HG03520 (cell line): ENCODE data around the gene ASIC2.

Source experiments
- ATAC-seq: cut with Tn5 transposase; IDR thresholded peaks from one replicate; pipeline ENCODE4 v1.9.1; 2021; ENCODE audit warnings: mild to moderate bottlenecking, moderate library complexity; ENCODE audit not compliant: unreplicated experiment

The ASIC2 gene

DNA sequence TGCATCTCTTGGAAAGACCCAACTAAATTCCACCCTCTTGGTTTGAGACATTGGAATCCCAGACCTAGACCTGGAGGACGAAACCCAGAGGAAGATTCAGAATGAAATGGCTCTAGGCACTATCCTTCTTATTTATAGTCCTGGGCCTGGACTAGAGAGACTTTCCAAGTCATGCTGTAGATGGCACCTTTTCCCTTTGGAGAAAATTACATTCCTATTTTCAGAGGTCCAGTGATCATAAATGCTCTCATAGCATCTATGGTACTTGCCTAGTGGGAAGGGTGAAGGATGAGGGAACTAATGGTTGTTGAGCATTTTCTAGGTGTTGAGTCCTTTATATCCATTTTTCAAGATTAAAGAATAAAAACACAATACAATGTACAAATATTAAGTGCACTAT, 264.3 kb downstream of the ASIC2 start:
- ATAC-seq = no peak

DNA sequence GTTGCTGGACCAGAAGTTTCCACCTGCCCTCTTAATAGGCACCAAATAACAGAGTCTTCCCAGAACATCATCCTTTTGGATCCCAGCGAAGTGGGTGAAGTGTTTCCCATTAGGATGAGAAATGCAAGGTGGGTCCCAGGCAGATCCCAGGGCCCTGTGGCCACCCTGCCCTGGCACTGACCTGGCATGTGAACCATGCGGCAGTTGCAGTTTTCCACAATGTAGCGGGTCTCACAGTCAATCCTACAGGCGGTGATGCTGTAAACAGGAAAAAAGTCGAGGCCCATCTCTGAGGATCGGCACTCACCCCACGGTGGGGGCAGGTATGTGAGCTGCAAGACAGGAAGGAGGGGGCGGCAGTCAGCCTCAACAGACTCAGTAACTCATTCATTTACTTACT, 265.0 kb downstream of the ASIC2 start:
- ATAC-seq = no peak

DNA sequence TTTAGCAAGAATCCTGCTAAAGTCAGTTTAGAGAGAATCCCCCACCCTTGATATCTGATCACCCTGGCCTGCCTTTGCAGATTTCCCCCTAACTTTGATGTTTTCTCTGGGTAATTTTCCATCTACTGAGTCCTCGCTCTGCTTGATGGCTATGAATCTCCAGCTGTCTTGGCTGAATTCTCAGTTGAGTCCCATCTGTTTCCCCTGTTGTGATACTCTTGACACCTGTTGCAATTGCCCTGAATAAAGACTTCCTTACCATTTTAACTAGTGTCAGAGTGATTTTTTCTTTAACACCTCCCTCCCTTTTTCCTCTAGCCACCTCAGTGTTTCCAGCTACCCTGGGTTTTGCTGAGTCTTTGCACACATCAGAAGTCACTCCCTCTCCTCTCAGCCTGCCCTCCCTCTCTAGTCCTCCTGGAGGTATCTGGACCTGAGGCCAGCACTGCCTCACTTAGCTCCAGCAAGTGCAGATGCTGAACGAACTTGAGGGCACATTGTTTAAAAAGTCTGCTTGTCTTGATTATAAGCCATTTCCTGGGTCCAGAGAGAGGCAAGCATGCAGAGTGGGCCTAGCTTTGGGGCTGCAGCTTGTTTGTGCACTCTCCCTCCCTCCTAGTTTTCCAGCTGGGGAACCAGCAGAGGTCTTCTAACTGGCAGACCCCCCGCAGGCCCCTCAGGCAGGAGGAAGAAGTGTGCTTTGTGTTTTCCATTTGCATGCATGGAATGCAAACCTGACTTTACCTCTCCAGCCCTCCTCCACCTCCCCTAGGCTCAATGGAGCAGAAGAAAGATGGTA, 268.2 kb downstream of the ASIC2 start:
- no peak for ATAC-seq

DNA sequence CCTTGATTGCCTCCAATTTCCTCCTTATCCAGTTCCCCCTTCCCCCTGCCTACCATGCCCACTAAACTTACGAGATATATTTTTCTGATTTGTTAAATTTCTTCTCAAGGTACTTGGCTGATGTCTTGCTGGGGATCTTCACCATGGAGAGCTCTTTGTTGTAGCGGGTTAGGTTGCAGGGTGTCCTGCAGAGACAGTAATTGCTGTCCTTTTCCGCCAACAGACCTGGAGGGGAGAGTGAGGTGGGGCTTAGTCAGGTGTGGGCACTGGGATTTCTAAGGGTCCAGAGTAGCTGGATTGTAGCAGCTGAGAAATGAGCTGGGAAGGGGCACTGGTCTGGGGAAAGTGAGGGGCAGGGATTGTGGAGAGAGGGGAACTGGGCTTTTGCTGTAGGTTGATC, 269.3 kb downstream of the ASIC2 start:
- ATAC-seq = no peak

DNA sequence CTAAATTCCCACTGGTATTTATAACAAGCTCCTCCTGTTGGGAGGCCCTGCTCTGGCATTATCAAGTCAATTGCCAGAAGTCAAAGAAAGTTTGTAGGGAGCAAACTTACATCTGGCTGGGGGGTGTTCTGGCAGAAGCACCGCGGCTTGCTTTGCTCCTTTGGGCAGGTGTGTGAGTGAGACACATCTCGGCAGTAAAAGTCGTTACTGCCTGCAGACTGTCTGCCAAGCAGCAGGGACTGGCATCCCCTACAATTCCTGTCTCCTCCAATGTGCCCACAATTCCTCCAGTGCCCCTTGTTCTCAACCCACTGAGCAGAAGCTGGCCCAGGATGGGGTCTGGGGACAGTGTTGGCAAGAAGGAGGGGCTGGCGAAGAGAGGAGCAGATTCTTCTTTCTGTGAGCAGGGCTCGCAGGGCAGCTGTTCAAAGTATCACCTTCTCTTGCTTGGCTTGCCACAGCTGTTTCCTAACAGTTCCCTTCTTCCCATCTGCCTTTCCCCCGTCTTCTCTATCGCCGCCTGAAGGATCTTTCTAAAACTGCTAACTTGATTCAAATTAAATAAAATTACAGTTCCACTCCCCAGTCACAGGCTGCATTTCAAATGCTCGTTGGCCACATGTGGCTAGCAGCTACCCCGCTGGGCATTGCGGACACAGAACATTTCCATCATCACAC, 271.2 kb downstream of the ASIC2 start:
- ATAC-seq = no peak

DNA sequence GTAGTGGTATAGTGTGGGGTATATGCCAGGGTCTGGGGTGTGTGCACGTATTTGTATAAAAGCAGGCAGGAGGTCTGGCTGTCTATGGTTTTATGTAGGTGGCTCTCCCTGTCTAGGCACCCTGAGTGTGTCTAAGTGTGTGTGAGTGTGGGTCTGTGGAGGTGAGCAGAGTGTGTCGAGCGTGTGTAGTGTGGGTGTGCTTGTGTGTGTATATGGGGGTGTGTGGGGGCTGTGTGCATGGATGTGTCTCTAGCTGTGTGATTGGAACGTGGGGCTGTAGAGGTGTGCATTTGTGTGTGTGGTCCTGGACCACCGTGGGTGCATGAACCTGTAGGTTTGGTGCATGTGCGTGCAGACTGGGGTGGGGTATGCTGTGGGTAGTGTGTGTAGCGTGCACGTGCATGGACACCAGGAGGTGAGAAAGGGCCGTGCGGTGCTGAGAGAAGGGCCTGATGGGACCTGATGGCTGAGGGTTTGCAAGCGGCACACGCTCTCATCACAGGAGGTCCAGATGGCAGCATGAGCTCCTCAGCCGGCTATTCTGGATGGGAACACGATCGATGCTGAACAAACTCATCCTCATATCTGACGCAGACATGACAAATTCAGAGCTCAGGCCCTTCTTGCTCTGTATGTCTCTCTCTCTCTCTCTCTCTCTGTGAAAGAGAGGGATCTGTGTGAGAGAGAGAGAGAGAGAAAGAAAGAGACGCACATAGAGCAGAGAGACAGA, 273.8 kb downstream of the ASIC2 start:
- ATAC-seq = no peak

DNA sequence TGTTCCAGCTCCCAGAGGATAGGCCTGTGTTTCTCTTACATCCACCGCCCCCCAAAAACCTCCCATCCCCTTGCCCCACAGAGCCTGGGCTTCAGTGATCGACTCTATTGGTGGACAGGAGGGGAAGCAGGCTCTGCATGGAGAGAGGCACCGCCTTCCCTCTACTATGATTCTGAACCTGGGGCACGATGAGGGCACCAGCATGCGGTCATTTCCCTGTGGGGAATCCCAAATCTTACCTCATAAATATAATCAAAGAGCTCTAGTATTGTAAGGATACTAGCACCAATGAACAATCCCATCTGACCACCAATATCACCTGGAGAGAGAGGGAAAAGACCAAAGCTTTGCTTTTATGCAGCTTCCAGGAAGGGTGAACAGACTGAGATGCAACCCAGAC, 275.7 kb downstream of the ASIC2 start:
- no peak for ATAC-seq

DNA sequence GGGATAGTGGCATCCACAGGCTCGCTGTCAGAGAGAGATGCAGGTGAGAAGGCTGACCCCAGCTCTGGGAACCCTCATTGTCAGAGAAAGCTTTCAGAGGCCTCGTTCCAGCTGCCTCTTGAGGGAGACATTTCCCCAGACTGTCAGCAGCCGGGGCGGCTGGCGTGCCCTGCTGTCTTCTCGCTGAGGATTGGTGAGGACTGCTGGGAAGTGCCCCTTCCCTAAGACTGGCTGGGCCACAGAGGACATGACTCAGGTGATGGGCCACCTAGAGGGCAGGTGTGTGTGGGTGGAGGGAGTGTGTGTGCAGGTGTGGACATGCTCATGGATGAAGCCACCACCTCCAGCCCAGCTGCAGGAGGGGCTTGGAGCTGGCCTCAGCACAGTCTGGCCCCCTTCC, 276.2 kb downstream of the ASIC2 start:
- ATAC-seq = no peak

DNA sequence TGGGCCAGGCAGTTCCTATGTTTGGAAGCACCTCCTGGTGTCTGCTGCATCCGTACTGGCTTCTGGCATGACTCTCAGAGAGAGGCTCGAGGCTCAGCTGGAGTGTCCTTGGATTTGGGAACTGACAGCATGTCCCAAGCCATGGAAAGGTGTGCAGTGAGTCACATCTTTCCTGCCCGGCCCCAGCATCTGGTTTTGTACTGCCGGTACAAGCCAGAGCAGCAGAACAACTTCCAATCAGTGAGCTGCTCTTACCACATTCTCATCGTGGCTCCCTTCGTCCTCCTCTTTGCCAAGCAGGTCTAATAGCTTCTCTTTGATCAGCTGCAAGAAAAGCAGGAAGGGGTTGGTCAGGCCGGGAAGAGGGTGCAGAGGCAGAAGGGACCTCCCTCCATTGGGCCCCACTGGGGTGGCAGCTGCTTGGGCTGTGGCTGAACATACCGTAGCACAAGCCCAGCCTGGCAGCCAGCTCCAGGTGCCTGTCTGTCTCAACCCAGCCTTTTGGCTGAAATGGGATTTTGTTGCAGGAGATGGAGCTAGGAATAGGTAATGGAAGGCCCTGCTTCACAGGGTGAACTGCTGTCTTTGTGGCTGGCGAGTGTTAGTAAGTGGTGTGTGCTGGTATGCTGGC, 277.3 kb downstream of the ASIC2 start:
- no peak for ATAC-seq

DNA sequence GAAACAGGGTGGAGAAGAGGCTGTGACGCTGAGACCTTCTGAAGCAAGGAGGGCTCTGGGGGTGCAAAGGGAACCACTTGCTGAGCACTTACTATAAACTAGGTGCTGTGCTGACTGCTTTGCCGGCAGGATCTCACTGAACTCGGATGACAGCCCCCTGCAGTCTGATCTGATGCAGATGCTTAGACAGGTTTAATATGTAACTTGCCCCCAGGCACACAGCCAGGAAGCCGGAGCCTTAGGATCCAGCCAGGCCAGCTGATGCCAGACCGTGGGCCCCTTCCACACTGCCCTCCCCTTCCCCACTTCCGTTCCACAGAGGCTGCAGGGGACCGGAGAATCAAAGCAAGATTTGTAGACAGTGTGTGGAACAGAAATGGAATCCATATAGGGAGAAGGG, 278.3 kb downstream of the ASIC2 start:
- no peak for ATAC-seq

DNA sequence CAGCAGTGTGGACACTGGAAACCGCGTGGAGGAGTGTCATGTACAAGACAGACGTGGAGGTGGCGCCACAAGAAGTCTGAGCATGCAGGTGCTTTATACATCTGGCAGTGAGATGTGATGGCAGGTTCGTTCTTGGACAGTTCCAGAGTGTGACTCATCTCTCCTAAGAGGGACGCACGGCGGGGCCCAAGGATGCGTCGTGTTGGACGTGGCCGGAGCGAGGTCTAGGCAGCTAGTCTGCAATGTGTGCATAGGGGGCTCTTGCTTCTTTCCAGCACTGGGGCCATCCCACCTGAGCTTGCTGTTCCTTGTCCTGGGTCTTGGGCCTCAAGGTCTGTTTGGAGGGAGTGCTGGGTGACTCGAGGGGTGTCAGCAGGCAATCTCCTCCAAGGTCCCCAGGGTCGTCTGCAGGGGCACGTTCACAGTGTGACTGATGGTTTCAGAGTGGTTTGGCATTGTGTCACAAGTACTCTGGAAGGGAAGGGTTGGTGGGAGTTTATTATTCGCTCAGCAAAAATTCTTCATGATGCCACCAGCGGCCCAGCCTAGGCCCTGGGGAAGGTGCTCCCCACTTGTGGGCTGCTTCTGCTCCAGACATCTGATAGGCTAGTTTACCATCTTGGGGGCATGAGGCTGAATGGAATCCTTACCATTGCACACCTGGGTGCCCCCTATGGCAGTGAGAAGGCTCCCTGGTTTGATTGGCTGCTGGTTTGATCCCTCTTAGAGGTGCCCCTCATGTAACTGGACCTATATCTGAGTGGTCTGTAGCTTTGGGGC, 279.3 kb downstream of the ASIC2 start:
- no peak for ATAC-seq

DNA sequence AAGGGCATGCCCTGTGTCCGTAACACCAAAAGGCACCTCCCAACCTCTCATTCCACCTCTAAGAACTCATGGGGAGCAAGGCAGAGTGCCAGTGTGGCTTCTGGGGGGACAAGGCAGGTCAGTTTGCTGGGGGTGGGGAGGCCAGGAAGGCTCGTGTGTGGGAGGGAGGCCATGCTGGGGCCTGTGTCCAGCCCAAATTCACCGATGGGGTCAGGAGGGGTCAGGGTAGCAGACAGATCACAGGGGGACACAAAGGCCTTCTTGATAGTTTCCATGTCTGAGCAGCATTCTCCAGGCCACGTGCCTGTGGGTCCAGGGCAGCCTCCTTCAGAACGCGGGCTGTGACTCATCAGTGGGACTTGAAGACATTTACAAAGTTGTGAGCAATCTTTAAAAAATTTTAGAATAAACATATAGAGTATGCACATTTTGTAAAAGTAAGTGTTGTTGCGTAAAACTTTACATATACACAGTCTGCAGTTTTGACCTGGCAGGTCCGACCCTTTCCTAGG, 280.5 kb downstream of the ASIC2 start:
- ATAC-seq = no peak

DNA sequence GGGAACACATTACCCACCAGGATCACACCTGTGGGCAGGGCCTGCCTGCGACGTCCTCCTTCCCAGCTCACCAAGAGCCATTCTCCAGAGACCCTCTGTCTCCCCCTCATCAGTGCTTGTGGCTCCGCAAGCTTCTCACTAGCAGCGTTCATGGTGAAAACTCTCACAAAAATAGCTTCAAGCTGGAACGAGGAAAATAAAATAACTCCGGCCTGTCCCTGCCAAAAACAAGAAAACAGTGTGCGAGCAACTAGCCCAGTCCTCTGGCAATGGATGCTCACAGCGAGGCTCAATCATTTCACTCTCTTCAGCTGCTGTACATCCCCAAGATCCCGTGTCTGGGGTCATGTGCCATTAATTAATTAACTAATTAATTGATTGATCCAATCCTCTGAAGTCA, 283.5 kb downstream of the ASIC2 start:
- no peak for ATAC-seq

DNA sequence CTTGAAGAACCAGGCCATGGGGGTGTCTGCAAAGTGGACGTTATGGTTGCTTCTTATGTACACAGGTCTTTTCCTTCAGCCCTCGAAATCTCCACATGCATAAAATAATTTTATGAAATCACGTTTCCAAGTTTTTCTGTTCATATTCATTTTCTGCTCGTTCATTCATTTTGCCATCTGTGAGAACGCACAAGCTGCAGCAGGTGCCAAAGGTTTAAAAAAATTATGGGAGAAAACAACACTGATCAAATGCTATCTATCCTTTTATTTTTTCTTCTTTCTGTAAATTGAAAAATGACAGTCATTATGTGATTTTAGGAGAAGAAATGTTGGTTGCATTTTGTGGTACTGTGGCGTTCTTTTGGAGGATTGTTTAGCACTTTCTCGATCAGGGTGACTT, 285.9 kb downstream of the ASIC2 start:
- no peak for ATAC-seq

DNA sequence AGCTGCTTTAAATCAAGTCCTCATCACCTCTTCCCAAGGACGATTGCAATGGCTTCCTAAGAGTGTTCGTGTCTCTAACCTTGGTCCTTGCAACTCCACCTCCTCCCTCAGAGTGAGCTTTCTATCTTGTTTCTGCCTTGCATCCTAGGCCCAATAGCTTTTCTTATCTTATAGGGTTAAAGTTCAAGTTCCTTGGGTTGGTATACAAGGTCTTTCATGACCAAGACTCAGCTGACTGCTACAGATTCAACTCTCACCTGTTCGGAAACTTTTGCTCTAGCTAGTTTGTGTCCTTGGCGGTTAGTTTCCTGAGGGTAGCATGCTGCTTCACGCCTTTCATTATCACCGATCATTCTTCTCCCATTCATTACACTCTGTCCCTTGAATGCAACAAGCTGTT, 290.8 kb downstream of the ASIC2 start:
- ATAC-seq = no peak

DNA sequence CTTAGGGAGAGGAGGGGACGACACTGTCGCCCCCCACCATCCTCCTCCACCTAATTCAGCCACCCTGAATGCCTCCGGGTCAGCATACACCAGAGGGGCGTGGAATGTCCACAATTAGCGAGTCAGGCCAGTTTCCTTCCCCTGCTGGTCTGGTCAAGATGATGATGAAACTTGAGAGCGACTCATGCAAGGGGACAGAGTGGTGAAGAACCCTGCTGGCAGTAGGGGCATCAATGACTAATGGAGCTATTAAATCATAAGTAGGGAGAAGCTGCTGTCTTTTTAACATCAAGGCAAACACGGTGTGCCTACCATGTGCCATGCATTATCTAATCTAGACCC, 294.2 kb downstream of the ASIC2 start:
- no peak for ATAC-seq

DNA sequence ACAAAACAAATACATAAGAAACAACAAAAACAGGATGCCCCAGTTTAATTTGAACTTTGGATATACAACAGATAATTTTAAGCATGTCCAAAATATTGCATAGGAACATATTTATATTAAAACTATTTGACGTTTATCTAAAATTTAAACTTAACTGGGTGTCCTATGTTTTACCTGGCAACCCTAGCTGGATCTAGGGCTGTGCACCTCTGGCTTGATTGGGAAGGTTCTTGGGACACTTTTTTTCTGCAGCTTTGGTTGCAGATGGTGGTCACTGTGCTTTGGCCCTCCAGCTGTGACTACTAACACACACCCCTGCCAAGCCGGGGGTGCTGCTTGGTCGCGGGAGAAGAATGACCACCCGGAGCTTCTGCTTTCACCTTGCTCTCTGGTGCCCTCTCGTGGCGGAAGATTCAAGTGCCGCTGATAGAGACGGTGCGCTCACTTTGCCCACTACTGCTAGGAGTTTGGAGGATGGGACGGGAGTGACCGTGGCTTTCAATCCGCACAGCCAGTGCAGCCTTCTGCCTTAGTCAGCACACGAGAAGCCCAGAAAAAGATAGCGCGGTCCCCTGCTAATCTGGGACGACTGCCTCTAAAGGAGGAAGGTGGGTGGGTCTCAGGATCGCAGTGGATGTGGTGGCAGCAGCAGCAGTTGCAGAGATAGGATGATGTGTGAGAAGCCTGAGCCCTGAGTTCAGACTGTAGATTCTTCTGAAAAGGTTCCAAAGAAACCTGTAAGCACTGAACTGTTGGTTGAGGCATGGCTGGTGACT, 294.8 kb downstream of the ASIC2 start:
- ATAC-seq = no peak

DNA sequence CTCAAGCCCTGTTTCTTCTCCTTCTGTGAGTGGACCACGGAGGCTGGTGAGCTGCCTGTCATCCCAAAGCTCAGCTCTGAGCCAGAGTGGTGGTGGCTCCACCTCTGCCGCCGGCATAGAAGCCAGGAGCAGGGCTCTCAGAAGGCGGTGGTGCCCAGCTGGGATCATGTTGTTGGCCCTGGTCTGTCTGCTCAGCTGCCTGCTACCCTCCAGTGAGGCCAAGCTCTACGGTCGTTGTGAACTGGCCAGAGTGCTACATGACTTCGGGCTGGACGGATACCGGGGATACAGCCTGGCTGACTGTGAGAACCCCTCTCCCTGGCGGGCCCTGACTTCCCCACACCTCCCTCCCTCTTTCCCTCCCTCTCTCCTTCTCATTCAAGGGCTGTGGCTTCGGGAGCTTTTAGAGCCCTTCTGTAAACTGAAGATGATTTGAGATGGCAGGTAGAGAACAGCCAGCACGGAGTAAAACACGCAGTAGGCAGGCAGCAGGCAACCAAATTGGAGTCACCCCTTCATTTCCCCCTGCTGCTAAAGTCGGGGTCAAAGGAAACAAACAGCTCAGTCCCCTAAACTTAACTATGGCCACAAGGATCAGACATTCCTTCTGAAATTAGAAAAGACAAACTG, 297.6 kb downstream of the ASIC2 start:
- no peak for ATAC-seq

DNA sequence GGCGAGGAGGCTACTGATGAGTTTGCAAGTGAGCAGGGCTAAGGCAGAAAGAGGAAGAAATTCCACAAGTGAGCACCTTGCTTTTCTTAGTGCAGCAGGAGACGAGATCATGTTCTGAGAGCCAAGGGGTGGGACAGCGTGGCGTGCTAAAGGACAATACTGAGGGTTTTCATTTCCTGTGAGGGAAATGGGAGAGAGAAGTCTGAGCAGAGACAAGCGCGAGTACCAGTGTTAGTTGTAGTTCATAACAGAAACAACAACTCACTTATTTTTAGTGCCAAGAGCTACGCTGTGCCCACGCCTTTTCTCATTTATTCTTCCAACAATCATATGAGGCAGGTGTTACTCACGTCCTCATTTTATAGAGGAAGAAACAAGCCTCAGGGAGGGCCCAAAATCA, 299.1 kb downstream of the ASIC2 start:
- ATAC-seq = no peak
